SK-N-SH treated with all-trans-retinoic acid at 6 μM for 48 hours (cell line): ENCODE results near the gene GLIPR2.
"Not testable (repeated sequence)": the region's sequence is repeated elsewhere in the genome, so short reads cannot be mapped to it uniquely, and the experiment has no call there.

ENCODE experiments used
- ATAC-seq: fragments of 200-7000 bp; cut with Tn5 transposase; 3 replicates; pipeline ENCODE4 v1.9.1; 2020; ENCODE audit warnings: mild to moderate bottlenecking, moderate library complexity
- ARNTL ChIP-seq: fragments of 450-650 bp; formaldehyde crosslinking; IDR thresholded peaks from 2 replicates; pipeline ENCODE4 v1.5.0; 2020; ENCODE audit warnings: low read depth, mild to moderate bottlenecking, moderate library complexity, borderline replicate concordance
- BACH2 ChIP-seq: fragments of 250-450 bp; sonication (Bioruptor Pico); IDR thresholded peaks from 2 replicates; pipeline ENCODE4 v1.9.0; 2021; ENCODE audit warnings: mild to moderate bottlenecking, borderline replicate concordance
- CSDC2 ChIP-seq: fragments of 250-450 bp; sonication (Bioruptor Pico); IDR thresholded peaks from 2 replicates; pipeline ENCODE4 v1.5.0; 2020; ENCODE audit warnings: mild to moderate bottlenecking, moderate library complexity
- ESRRG ChIP-seq: fragments of 250-450 bp; sonication (Bioruptor Pico); IDR thresholded peaks from 2 replicates; pipeline ENCODE4 v1.6.1; 2021; ENCODE audit warnings: mild to moderate bottlenecking
- GLIS3 ChIP-seq: fragments of 250-450 bp; sonication (Bioruptor Pico); IDR thresholded peaks from 2 replicates; pipeline ENCODE4 v1.5.0; 2020; ENCODE audit warnings: mild to moderate bottlenecking, moderate library complexity
- ISL1 ChIP-seq: fragments of 250-450 bp; sonication (Bioruptor Pico); IDR thresholded peaks from 2 replicates; pipeline ENCODE4 v2.1.2; 2022; ENCODE audit warnings: mild to moderate bottlenecking, moderate library complexity
- OSR1 ChIP-seq: fragments of 250-450 bp; sonication (Bioruptor Pico); IDR thresholded peaks from 2 replicates; pipeline ENCODE4 v1.8.0; 2022; ENCODE audit warnings: moderate library complexity, mild to moderate bottlenecking, inconsistent platforms
- PPARA ChIP-seq: fragments of 250-450 bp; sonication (Bioruptor Pico); IDR thresholded peaks from 2 replicates; pipeline ENCODE4 v1.5.0; 2020; ENCODE audit warnings: mild to moderate bottlenecking, borderline replicate concordance
- RARB ChIP-seq: fragments of 250-450 bp; sonication (Bioruptor Pico); IDR thresholded peaks from 2 replicates; pipeline ENCODE4 v1.8.0; 2021; ENCODE audit warnings: mild to moderate bottlenecking, moderate library complexity
- SNAI2 ChIP-seq: fragments of 250-450 bp; sonication (Bioruptor Pico); IDR thresholded peaks from 2 replicates; pipeline ENCODE4 v1.5.0; 2020; ENCODE audit warnings: mild to moderate bottlenecking, moderate library complexity
- ZC3H10 ChIP-seq: fragments of 250-450 bp; sonication (Bioruptor Pico); IDR thresholded peaks from 2 replicates; pipeline ENCODE4 v1.5.1; 2021; ENCODE audit warnings: mild to moderate bottlenecking, moderate library complexity
- ZFP3 ChIP-seq: fragments of 250-450 bp; sonication (Bioruptor Pico); IDR thresholded peaks from 2 replicates; pipeline ENCODE4 v1.5.0; 2020; ENCODE audit warnings: mild to moderate bottlenecking, moderate library complexity
- ZFP30 ChIP-seq: fragments of 450-650 bp; formaldehyde crosslinking; IDR thresholded peaks from 2 replicates; pipeline ENCODE4 v1.5.0; 2022; ENCODE audit warnings: mild to moderate bottlenecking, moderate library complexity
- ZNF565 ChIP-seq: fragments of 450-650 bp; formaldehyde crosslinking; conservative IDR thresholded peaks from 2 replicates; pipeline ENCODE4 v1.5.0; 2020; ENCODE audit warnings: low read depth, mild to moderate bottlenecking, moderate library complexity
- ZNF70 ChIP-seq: fragments of 450-650 bp; formaldehyde crosslinking; IDR thresholded peaks from 2 replicates; pipeline ENCODE4 v1.5.0; 2020; ENCODE audit warnings: mild to moderate bottlenecking, moderate library complexity
- ZNF8 ChIP-seq: fragments of 450-650 bp; formaldehyde crosslinking; IDR thresholded peaks from 2 replicates; pipeline ENCODE4 v1.5.0; 2020; ENCODE audit warnings: mild to moderate bottlenecking, moderate library complexity
- TF ChIP-seq, protein P1 (sequence below): fragments of 250-450 bp; sonication (Bioruptor Pico); IDR thresholded peaks from 2 replicates; pipeline ENCODE4 v1.8.0; 2020; ENCODE audit warnings: mild to moderate bottlenecking, moderate library complexity, borderline replicate concordance
- TF ChIP-seq, protein P2 (sequence below): fragments of 250-450 bp; sonication (Bioruptor Pico); IDR thresholded peaks from 2 replicates; pipeline ENCODE4 v1.5.1; 2020; ENCODE audit warnings: low read depth, mild to moderate bottlenecking, moderate library complexity
- TF ChIP-seq, protein P3 (sequence below): fragments of 250-450 bp; sonication (Bioruptor Pico); IDR thresholded peaks from 2 replicates; pipeline ENCODE4 v1.8.0; 2021; ENCODE audit warnings: low read depth, mild to moderate bottlenecking, moderate library complexity, borderline replicate concordance
- TF ChIP-seq, protein P4 (sequence below): fragments of 250-450 bp; sonication (Bioruptor Pico); IDR thresholded peaks from 2 replicates; pipeline ENCODE4 v1.5.1; 2021; ENCODE audit warnings: mild to moderate bottlenecking, moderate library complexity
- TF ChIP-seq, protein P5 (sequence below): fragments of 250-450 bp; sonication (Bioruptor Pico); IDR thresholded peaks from 2 replicates; pipeline ENCODE4 v1.5.0; 2020; ENCODE audit warnings: mild to moderate bottlenecking, moderate library complexity

The GLIPR2 gene

DNA sequence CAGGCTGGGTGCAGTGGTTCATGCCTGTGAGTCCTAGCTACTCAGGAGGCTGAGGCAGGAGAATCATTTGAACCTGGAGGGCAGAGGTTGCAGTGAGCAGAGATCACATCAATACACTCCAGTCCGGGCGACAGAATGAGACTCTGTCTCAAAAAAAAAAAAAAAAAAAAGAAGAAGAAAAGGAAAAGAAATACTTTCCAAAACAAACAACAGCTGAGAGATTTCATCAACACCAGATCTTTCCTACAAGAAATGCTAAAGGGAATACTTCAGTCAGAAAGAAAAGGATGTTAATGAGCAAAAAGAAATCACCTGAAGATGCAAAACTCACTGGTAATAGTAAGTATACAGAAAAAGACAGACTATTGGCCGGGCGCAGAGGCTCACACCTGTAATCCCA is 41.0 kb downstream of the GLIPR2 start:
- no peak for ATAC-seq
- TF ChIP-seq, protein P1, sequence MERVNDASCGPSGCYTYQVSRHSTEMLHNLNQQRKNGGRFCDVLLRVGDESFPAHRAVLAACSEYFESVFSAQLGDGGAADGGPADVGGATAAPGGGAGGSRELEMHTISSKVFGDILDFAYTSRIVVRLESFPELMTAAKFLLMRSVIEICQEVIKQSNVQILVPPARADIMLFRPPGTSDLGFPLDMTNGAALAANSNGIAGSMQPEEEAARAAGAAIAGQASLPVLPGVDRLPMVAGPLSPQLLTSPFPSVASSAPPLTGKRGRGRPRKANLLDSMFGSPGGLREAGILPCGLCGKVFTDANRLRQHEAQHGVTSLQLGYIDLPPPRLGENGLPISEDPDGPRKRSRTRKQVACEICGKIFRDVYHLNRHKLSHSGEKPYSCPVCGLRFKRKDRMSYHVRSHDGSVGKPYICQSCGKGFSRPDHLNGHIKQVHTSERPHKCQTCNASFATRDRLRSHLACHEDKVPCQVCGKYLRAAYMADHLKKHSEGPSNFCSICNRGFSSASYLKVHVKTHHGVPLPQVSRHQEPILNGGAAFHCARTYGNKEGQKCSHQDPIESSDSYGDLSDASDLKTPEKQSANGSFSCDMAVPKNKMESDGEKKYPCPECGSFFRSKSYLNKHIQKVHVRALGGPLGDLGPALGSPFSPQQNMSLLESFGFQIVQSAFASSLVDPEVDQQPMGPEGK (CRISPR knock-in tag): no peak
- TF ChIP-seq BACH2 (CRISPR knock-in tag) (no peak), ARNTL (CRISPR knock-in tag) (no peak), ZFP3 (no peak), PPARA (no peak), ZC3H10 (no peak), CSDC2 (no peak), OSR1 (no peak), ESRRG (CRISPR knock-in tag) (no peak), SNAI2 (CRISPR knock-in tag) (no peak), GLIS3 (CRISPR knock-in tag) (no peak), ZFP30 (CRISPR knock-in tag) (no peak), ZNF70 (CRISPR knock-in tag) (no peak), RARB (no peak)
- TF ChIP-seq, protein P2, sequence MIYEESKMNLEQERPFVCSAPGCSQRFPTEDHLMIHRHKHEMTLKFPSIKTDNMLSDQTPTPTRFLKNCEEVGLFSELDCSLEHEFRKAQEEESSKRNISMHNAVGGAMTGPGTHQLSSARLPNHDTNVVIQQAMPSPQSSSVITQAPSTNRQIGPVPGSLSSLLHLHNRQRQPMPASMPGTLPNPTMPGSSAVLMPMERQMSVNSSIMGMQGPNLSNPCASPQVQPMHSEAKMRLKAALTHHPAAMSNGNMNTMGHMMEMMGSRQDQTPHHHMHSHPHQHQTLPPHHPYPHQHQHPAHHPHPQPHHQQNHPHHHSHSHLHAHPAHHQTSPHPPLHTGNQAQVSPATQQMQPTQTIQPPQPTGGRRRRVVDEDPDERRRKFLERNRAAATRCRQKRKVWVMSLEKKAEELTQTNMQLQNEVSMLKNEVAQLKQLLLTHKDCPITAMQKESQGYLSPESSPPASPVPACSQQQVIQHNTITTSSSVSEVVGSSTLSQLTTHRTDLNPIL: no peak
- TF ChIP-seq, protein P3, sequence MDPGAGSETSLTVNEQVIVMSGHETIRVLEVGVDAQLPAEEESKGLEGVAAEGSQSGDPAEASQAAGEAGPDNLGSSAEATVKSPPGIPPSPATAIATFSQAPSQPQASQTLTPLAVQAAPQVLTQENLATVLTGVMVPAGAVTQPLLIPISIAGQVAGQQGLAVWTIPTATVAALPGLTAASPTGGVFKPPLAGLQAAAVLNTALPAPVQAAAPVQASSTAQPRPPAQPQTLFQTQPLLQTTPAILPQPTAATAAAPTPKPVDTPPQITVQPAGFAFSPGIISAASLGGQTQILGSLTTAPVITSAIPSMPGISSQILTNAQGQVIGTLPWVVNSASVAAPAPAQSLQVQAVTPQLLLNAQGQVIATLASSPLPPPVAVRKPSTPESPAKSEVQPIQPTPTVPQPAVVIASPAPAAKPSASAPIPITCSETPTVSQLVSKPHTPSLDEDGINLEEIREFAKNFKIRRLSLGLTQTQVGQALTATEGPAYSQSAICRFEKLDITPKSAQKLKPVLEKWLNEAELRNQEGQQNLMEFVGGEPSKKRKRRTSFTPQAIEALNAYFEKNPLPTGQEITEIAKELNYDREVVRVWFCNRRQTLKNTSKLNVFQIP (CRISPR knock-in tag): no peak

DNA sequence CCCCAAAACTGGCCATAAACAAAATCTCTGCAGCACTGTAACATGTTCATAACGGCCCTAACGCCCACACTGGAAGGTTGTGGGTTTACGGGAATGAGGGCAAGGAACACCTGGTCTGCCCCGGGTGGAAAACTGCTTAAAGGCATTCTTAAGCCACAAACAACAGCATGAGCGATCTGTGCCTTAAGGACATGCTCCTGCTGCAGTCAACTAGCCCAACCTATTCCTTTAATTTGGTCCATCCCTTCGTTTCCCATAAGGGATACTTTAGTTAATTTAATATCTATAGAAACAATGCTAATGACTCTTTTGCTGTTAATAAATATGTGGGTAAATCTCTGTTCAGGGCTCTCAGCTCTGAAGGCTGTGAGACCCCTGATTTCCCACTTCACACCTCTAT is 43.7 kb downstream of the GLIPR2 start:
- not testable (repeated sequence) for ATAC-seq

DNA sequence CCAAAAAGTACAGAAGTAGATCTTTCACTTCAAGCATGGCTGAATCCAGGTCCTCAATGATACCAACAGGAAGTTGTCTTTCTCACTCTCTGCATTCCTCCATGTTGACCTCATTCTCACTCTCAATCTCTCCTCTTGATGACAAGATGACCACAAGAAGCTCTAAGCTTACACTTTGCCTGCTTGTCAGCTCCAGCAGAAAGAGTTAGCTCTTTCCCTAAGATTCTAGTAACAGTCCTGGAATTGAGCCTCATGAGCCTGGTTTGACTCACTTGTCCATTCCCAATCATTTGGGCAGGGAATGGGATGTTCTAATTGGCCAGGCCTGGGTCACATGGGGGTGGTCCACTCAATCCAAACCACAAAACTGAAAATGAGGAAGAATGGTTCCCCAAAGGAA is 50.9 kb downstream of the GLIPR2 start:
- no peak for ATAC-seq
- TF ChIP-seq PPARA (no peak), ZC3H10 (no peak), OSR1 (no peak), ZNF8 (CRISPR knock-in tag) (no peak), SNAI2 (CRISPR knock-in tag) (no peak), ZNF565 (CRISPR knock-in tag) (no peak), ISL1 (CRISPR knock-in tag) (no peak)
- TF ChIP-seq, protein P4, sequence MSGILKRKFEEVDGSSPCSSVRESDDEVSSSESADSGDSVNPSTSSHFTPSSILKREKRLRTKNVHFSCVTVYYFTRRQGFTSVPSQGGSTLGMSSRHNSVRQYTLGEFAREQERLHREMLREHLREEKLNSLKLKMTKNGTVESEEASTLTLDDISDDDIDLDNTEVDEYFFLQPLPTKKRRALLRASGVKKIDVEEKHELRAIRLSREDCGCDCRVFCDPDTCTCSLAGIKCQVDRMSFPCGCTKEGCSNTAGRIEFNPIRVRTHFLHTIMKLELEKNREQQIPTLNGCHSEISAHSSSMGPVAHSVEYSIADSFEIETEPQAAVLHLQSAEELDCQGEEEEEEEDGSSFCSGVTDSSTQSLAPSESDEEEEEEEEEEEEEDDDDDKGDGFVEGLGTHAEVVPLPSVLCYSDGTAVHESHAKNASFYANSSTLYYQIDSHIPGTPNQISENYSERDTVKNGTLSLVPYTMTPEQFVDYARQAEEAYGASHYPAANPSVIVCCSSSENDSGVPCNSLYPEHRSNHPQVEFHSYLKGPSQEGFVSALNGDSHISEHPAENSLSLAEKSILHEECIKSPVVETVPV (CRISPR knock-in tag): no peak
- TF ChIP-seq, protein P2: no peak
- TF ChIP-seq, protein P1 (CRISPR knock-in tag): no peak
- TF ChIP-seq, protein P5, sequence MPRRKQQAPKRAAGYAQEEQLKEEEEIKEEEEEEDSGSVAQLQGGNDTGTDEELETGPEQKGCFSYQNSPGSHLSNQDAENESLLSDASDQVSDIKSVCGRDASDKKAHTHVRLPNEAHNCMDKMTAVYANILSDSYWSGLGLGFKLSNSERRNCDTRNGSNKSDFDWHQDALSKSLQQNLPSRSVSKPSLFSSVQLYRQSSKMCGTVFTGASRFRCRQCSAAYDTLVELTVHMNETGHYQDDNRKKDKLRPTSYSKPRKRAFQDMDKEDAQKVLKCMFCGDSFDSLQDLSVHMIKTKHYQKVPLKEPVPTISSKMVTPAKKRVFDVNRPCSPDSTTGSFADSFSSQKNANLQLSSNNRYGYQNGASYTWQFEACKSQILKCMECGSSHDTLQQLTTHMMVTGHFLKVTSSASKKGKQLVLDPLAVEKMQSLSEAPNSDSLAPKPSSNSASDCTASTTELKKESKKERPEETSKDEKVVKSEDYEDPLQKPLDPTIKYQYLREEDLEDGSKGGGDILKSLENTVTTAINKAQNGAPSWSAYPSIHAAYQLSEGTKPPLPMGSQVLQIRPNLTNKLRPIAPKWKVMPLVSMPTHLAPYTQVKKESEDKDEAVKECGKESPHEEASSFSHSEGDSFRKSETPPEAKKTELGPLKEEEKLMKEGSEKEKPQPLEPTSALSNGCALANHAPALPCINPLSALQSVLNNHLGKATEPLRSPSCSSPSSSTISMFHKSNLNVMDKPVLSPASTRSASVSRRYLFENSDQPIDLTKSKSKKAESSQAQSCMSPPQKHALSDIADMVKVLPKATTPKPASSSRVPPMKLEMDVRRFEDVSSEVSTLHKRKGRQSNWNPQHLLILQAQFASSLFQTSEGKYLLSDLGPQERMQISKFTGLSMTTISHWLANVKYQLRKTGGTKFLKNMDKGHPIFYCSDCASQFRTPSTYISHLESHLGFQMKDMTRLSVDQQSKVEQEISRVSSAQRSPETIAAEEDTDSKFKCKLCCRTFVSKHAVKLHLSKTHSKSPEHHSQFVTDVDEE (CRISPR knock-in tag): no peak
